Prostate gland (tissue), 2 donors: ENCODE measurements around the gene GTPBP1. TPM values are rescaled to one million over a fixed set of nuclear protein-coding genes. Genes with fewer than 3 reads are reported as not detected.
A peak's percentile ranks its signal among the peaks of the same experiment; 100 is the strongest.

ENCODE experiments used
- DNase-seq: peaks from one replicate; pipeline ENCODE4 v3.0.0-alpha.2; 2019; ENCODE audit warnings: low spot score
- H3K27ac ChIP-seq, 2 donors: fragments of 200-600 bp; sonication (generic); 2 replicates each; pipeline ENCODE4 v1.5.1; 2017 to 2019
- H3K27me3 ChIP-seq: fragments of 200-600 bp; sonication (generic); replicated peaks from 2 replicates; pipeline ENCODE4 v1.5.1; 2019; ENCODE audit not compliant: insufficient read depth
- H3K36me3 ChIP-seq, 2 donors: fragments of 200-600 bp; sonication (generic); 1 replicate in 1 of 2; 2 replicates in 1 of 2; pipeline versions ENCODE4 v1.5.1 to v1.8.1; 2017 to 2019
- H3K4me1 ChIP-seq: fragments of 200-600 bp; sonication (generic); replicated peaks from 2 replicates; pipeline ENCODE4 v1.5.1; 2019
- H3K4me3 ChIP-seq, 2 donors: fragments of 200-600 bp; sonication (generic); 2 replicates each; pipeline ENCODE4 v1.5.1; 2017 to 2019
- H3K9me3 ChIP-seq: fragments of 200-600 bp; sonication (generic); 2 replicates; pipeline ENCODE4 v1.5.1; 2017
- CTCF ChIP-seq, 4 experiments: fragments of 200-600 bp in 2 of 4; fragments of 450-650 bp in 2 of 4; sonication (generic) in 2 of 4; IDR thresholded peaks; 1 replicate in 3 of 4; 2 replicates in 1 of 4; pipeline ENCODE4 v1.5.1; 2016 to 2019; ENCODE audit warnings: antibody characterized with exemption in 4 of 4, mild to moderate bottlenecking in 2 of 4, moderate library complexity in 2 of 4
- POLR2A ChIP-seq: fragments of 450-650 bp; IDR thresholded peaks from one replicate; pipeline ENCODE4 v1.6.1; 2016; ENCODE audit warnings: antibody characterized with exemption, mild to moderate bottlenecking
- POLR2AphosphoS5 ChIP-seq: sonication (generic); formaldehyde crosslinking; IDR thresholded peaks from one replicate; pipeline ENCODE4 v1.6.1; 2017; ENCODE audit warnings: antibody characterized with exemption
- WGBS: methylation state at CpG from one replicate; pipeline ENCODE4 v1.1.5; 2018; 5-methylcytosine and 5-hydroxymethylcytosine counted together
- intact Hi-C: fragments of 100-400 bp; cut with DNase I; formaldehyde crosslinking; loops from one replicate; pipeline ENCODE4 v1.14.2; 2022
- total RNA-seq, 2 donors: library from RNA; depleted of rRNA; stranded (reverse); fragments of >200 nt; gene quantifications; one replicate each; pipeline ENCODE4 v1.1.0, GENCODE V29; 2016

GTPBP1 gene
- total RNA-seq, 2 donors from 2014 or later, result 61.9 to 74.5 TPM

DNA sequence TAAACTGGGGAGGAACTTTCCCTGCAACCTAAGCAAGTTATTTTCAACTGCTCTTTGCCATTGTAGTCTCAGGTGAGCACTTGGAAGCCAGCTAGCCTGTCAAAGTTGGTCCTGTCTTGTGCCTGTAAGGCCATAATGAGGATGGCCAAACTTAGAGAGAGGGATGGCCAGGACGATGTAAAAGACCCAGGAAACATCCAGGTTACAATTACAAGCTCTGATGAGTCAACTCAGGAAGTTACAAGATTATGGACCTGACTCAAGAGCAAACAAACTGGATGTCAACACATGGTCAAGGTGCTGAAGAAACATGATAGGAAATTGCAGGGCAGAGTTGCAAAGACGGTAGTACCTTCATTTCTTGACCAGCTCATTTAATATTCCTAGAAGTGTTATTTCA lies 1.6 kb downstream of the GTPBP1 start:
- DNase-seq, result peak; percentile 49
- TF ChIP-seq CTCF (IDR thresholded peaks at IDR 0.05), result no peak
- peak; percentile 69 for TF ChIP-seq POLR2A
- peak; percentile 91 for TF ChIP-seq POLR2AphosphoS5
- Histone ChIP-seq H3K36me3 (no peaks in the 10 kb centered on the region), H3K27me3 (no peaks in the 10 kb centered on the region), H3K4me3 (peak overlapping the region; percentile 97 to 99), H3K4me1 (peaks cover 11% of the 10 kb centered on the region), H3K9me3 (no peaks in the 10 kb centered on the region), H3K27ac (peak overlapping the region; percentile 98 to 99)
- intact Hi-C loops, result loop anchor here (10.0 kb wide), 1 partner anchor 203 kb away; the partner anchor contains the start of gene DDX17
- WGBS, result 18% methylated on average over 2 of the region's 2 CpGs

DNA sequence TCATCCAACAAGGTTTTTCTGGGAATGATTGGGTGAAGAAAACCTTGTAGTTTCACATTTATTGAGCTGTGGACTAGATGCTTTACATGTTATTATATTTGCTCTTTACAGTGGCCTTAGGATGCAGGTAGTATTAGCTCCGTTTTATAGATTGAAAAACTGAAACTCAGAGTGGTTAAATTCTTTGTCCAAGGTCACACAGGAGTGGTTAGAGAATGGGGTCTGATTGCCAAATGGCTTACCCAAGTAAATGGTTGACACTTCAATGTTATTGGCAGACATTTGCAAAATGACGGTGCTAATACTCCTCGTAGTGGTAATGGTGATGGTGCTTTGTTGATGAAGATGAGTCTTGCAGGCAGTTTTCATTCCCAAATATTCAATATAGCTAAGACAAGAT lies 2.2 kb downstream of the GTPBP1 start:
- intact Hi-C loops, result loop anchor here (10.0 kb wide), 1 partner anchor 203 kb away; the partner anchor contains the start of gene DDX17
- Histone ChIP-seq H3K9me3 (no peaks in the 10 kb centered on the region), H3K4me1 (peaks cover 11% of the 10 kb centered on the region), H3K27me3 (no peaks in the 10 kb centered on the region), H3K27ac (peak overlapping the region; percentile 98 to 99), H3K4me3 (no peak overlapping the region), H3K36me3 (no peaks in the 10 kb centered on the region)
- DNase-seq, result no peak
- 87% methylated on average over 3 of the region's 3 CpGs for WGBS
- TF ChIP-seq POLR2A (no peak), POLR2AphosphoS5 (no peak)

GRCh38 chr22:38709306-38709705 lies 3.6 kb downstream of the GTPBP1 start:
- WGBS, result 92% methylated on average over 3 of the region's 3 CpGs

GRCh38 chr22:38710351-38710750 lies 4.6 kb downstream of the GTPBP1 start:
- TF ChIP-seq CTCF (IDR thresholded peaks at IDR 0.05) (no peak), POLR2AphosphoS5 (no peak), POLR2A (no peak)
- H3K36me3 ChIP-seq, result no peaks in the 10 kb centered on the region
- H3K9me3 ChIP-seq, result no peaks in the 10 kb centered on the region
- no peak overlapping the region for H3K27ac ChIP-seq
- intact Hi-C loops, result no loop called here
- no peaks in the 10 kb centered on the region for H3K27me3 ChIP-seq
- WGBS, result 98% methylated on average over 3 of the region's 3 CpGs
- H3K4me1 ChIP-seq, result peaks cover 11% of the 10 kb centered on the region
- DNase-seq, result no peak
- H3K4me3 ChIP-seq, result no peak overlapping the region

More at GRCh38 chr22:38709306-38709705, 3.6 kb downstream of the GTPBP1 start:
- no peaks in the 10 kb centered on the region for H3K9me3 ChIP-seq
- no peaks in the 10 kb centered on the region for H3K36me3 ChIP-seq
- TF ChIP-seq CTCF (IDR thresholded peaks at IDR 0.05) (no peak), POLR2A (no peak), POLR2AphosphoS5 (no peak)
- intact Hi-C loops, result loop anchor here (10.0 kb wide), 1 partner anchor 205 kb away; the partner anchor contains the start of gene DDX17
- no peak overlapping the region for H3K4me3 ChIP-seq
- no peaks in the 10 kb centered on the region for H3K27me3 ChIP-seq
- H3K4me1 ChIP-seq, result peaks cover 11% of the 10 kb centered on the region
- no peak for DNase-seq
- H3K27ac ChIP-seq, result no peak overlapping the region

DNA sequence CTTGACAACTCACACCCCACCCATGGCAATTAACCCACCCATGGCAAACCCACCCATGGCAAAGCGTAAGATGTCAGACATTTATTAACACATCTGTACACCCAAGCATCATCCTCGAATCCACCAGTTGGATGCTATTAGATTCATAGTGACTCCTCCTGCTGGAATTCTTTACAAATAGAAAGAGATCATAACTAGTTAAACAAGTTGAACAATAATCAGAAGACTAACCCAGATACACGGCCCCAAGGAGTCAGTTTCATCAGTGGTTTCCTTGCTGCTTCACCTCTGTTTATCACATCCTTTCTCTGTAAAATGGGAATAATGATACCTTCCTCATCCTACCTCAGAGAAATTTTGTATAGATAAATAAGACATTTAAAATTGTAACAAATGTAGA lies 5.1 kb downstream of the GTPBP1 start:
- no peak for DNase-seq
- Histone ChIP-seq H3K27ac (no peak overlapping the region), H3K4me1 (peaks cover 11% of the 10 kb centered on the region), H3K36me3 (no peaks in the 10 kb centered on the region), H3K9me3 (no peaks in the 10 kb centered on the region), H3K4me3 (no peak overlapping the region), H3K27me3 (no peaks in the 10 kb centered on the region)
- 64% methylated on average over 3 of the region's 3 CpGs for WGBS
- TF ChIP-seq POLR2A (no peak), CTCF (IDR thresholded peaks at IDR 0.05) (no peak), POLR2AphosphoS5 (no peak)
- intact Hi-C loops, result no loop called here
